Fibroblast of skin of back (primary cell): ENCODE data around the gene TMEM40.
"Not testable (repeated sequence)": the region's sequence is repeated elsewhere in the genome, so short reads cannot be mapped to it uniquely, and the experiment has no call there.

Experiments used
- DNase-seq: peaks from one replicate; pipeline ENCODE4 v3.0.0-alpha.2; 2013

TMEM40 gene

DNA sequence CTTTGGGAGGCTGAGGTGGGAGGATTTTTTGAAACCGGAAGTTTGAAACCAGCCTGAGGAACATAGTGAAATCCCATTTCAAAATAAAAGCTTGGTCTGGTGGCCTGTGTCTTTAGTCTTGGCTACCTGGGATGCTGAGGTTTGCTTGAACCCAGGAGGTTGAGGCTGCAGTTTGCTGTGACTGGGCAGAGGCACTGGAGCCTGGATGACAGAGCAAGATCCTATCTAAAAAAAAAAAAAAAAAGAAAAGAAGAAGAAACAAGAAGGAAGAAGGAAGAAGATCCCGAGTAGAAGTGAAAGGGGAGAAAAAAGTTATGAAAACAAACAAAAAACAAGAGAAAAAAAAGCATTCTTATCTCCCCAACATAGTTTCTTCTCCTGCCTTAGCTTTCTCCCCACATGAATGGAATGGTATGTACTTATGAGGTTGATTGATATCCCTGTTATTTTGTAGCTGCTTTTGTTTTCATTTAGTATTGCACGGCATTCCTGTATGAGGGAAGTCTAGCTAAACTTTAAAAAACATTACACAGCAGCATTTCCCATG lies 42.4 kb downstream of the TMEM40 start:
- peak; percentile 59 for DNase-seq

- DNase-seq = no peak
Observed at GRCh38 chr3:12714278-12714677, 44.8 kb downstream of the TMEM40 start.

GRCh38 chr3:12710062-12710461 lies 49.0 kb downstream of the TMEM40 start:
- no peak for DNase-seq

GRCh38 chr3:12709334-12709733 lies 49.7 kb downstream of the TMEM40 start:
- DNase-seq = no peak

DNA sequence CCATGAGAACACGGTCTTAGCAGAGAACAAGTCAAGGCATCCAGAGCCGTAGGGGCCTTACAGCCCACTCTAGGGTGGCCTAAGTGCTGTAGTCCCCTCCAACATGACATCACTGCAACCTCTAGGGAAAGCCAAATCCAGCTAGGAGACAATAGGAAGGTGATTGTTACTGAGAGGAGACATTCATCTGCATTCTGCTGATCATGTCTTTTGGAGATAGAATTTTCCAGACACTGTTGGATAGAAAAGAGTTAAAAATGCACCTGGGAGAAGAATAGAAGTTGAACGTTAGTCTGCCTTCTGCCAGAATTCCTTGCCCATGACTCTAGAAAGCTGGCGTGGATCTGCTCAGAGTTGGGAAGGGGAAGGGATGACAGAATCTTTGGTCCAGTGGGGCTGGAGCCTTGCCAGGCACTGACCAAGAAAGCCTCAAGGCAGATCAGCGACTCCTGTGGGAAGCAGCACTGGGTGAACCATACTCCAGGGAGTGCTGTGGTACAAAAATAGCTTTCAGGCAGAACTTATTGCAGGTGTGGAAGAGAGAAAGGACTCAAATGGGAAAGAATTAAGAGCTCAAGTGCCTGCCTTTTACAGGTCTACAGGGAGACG lies 50.4 kb downstream of the TMEM40 start:
- DNase-seq = peak; percentile 57

GRCh38 chr3:12707449-12707848 lies 51.6 kb downstream of the TMEM40 start:
- no peak for DNase-seq

DNA sequence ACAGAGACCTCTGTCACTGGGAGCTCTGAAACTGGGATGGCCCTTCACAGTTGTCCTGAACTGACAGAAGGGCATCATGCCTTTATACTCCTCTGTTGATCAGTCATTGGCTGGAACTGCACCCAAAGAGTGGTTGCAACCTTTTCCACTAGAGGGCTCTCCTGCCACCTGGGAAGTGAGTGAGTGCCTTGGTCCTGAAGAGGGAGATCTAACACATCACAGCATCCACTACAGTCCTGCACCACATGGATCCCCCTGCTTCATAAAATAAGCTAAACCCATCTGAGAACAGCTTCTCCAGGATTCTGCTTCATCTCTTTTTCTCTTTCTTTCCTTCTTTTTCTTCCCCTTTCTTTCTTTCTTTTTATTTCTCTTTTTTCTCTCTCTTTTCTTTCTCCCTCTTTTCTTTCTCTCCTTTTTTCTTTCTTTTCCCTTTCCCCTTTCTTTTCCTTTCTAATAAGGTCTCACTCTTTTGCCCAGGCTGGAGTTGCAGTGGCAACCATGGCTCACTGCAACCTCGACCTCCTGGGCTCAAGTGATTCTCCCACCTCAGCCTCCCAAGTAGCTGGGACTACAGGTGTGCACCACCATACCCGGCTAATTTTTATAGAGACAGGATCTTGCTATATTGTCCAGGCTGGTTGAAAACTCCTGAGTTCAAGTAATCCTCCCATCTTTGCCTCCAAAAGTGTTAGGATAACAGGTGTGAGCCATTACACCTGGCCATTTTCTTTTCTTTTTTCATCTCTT lies 52.4 kb downstream of the TMEM40 start:
- peak; percentile 72 for DNase-seq

- no peak for DNase-seq
Observed at GRCh38 chr3:12705981-12706380, 53.1 kb downstream of the TMEM40 start.

GRCh38 chr3:12705374-12705926 lies 53.6 kb downstream of the TMEM40 start:
- no peak for DNase-seq

GRCh38 chr3:12702501-12702900 lies 56.6 kb downstream of the TMEM40 start:
- DNase-seq = no peak

DNA sequence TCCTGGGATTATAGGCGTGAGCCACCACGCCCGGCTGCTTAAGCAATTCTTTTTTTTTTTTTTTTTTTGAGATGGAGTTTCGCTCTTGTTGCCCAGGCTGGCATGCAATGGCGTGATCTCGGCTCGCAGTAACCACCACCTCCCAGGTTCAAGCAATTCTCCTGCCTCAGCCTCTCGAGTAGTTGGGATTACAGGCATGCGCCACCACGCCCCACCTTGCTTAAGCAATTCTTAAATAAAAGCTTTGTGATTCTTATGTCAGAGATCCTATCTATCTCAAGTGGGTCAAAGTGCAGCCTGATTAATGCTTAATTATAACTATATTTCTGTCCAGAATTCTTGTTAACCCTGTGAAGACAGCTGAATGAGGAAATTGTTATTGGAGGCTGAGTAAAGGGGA lies 57.5 kb downstream of the TMEM40 start:
- not testable (repeated sequence) for DNase-seq

DNA sequence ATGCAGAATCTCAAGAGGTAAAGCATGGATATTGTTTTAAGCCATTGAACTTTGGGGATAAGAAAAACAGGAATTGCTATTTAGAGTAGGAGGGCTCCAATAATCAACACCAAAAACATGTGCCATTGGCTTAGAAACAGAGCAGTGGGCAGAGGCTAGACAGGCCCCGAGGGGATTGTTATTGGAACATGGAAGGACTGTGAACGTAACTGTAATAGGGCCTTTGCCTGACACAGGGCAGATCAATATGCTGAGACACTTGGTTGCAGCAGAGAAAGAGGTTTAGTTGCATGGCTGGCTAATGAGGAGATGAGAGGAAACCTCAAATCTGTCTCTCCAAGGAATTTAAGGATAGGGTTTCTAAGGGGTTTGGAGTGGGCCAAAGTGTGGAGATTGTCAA lies 58.3 kb downstream of the TMEM40 start:
- DNase-seq = no peak

GRCh38 chr3:12695916-12696315 lies 63.1 kb downstream of the TMEM40 start:
- DNase-seq = no peak

GRCh38 chr3:12695112-12695511 lies 63.9 kb downstream of the TMEM40 start:
- peak; percentile 22 for DNase-seq

DNA sequence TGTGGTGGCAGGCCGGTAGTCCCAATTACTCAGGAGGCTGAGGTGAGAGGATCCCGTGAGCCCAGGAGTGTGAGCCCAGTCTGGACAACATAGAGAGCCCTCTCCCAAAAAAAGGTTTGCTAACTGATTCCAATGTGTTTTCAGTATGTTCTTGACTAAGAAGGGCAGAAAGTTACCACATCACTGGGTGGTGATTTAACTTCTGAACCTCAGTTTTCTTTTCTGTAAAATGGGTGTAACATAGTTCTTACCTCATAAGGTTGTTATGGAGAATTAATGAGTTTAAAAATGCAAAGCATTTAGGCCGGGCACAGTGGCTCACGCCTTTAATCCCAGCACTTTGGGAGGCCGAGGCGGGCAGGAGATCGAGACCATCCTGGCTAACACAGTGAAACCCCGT lies 66.6 kb downstream of the TMEM40 start:
- no peak for DNase-seq

DNA sequence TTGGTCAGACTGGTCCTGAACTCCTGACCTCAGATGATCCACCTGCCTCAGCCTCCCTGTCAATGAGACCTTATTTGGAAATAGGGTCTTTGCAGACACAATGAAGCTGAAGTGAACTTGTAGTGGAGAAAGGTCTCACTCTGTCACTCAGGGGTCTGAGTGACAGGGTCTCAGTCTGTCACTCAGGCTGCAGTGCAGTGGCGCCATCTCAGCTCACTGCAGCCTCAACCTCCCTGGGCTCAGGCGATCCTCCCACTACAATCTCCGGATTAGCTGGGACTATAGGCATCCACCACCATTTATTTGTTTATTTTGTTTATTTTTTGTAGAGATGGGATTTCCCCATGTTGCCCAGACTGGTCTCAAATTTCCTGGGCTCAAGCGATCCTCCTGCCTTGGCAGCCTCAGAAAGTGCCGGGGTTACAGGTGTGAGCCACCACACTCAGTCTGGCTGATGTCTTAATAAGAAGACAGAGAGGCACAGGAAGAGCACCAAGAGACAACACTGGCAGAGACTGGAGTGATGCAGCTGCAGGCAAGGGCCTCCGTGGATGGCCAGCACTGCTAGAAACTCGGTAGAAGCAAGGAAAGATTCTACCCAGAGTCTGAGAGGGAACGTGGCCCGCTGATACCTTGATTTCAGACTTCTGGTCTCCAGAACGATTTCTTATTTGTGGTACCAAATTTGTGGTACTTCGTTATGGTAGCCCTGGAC lies 68.9 kb downstream of the TMEM40 start:
- DNase-seq = no peak

DNA sequence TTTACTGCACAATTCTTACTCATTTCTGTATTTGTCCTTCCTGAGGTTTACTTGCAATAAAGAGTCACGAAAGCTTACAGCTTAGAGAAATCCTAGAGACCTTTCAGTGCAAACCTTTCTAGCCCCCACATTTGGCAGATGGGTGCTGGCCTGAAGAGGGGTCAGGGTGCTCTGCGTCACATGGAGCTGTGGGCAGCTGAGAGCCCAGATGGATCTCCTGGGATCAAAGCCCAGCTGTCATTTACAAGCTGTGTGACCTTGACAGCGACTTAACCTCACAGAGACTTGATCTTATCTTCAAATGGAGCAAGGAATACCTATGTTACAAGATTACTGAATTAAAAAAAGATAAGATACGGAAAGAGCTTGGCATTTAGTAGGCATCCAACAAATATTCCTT lies 71.1 kb downstream of the TMEM40 start:
- DNase-seq = no peak

GRCh38 chr3:12686096-12686495 lies 73.0 kb downstream of the TMEM40 start:
- no peak for DNase-seq
